ENCODE data around the gene ANKRD13B. TPM values are rescaled to one million over a fixed set of nuclear protein-coding genes. Genes with fewer than 3 reads are reported as not detected.
A peak's percentile ranks its signal among the peaks of the same experiment; 100 is the strongest.

Gene ANKRD13B
- total and polyA plus RNA-seq, 9 donors = 3.6 to 23.4 (median 12.0) TPM

DNA sequence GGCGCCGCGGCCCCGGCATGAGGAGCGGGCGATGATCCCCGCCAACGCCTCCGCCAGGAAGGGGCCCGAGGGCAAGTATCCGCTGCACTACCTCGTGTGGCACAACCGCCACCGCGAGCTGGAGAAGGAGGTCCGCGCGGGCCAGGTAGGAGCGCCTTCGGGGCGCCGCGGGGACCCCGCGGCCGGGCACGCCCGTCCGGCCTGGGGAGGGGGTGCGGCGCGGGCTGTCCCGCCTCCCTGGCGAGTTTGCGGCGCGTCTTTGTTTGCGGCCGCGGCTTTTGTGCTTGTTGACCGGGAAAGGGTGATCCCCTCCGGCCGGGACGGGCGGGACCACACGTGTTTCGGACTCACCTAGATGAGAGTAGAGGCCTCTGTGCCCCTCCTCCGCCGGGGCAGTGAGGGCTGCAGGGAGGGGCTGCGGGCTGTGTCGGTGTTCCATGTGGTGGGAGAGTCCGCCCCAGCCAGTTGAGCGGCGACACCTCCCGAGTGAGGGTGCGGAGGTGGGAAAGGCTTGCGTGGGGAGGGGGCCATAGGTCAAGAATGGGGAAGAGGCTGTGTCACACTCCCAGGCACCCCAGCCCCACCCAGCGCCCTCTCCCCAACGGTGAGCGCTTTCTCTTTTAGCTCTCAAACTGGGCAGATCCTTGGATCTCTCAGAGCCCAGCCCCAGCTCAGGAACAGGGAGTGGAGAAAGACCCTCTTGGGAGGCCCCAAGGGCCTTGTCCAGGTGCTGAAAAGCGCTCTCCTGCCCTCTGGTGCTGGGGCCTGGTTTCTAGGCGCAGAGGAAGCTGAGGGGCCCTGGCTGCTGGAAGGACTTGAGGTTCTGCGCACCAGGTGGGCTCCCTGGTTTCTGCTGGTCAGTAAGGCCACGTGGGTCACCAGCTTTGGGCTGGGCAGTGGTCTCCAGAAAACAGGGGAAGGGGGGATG is 923 bp downstream of the ANKRD13B start:
- WGBS, 3 donors = 7 to 8% (median 7%) methylated on average over 48 to 64 of the region's 64 CpGs
- peak in 4 of 5 donors; percentile 25 to 57 (median 48) for DNase-seq
- TF ChIP-seq EP300 (IDR thresholded peaks at IDR 0.05) (no peak), POLR2A (IDR thresholded peaks at IDR 0.05) (no peak), CTCF (IDR thresholded peaks at IDR 0.05) (no peak)
- Histone ChIP-seq H3K27ac (no peak overlapping the region), H3K27me3 (no peaks in the 10 kb centered on the region), H3K9me3 (no peaks in the 10 kb centered on the region), H3K4me1 (ENCODE audit: insufficient read depth) (peaks cover 33% of the 10 kb centered on the region), H3K36me3 (no peaks in the 10 kb centered on the region), H3K4me3 (peak overlapping the region; percentile 44)
- intact Hi-C loops (cut with DNase I) = no loop called here

GRCh38 chr17:29594519-29595090 is 1.7 kb downstream of the ANKRD13B start:
- DNase-seq = peak in 4 of 5 donors; percentile 14 to 37 (median 28)
- H3K27me3 ChIP-seq = no peaks in the 10 kb centered on the region
- no peaks in the 10 kb centered on the region for H3K36me3 ChIP-seq
- no peak overlapping the region for H3K27ac ChIP-seq
- no peak for TF ChIP-seq POLR2A (IDR thresholded peaks at IDR 0.05)
- TF ChIP-seq CTCF (IDR thresholded peaks at IDR 0.05) = no peak
- TF ChIP-seq EP300 (IDR thresholded peaks at IDR 0.05) = no peak
- H3K4me1 ChIP-seq (ENCODE audit: insufficient read depth) = peaks cover 33% of the 10 kb centered on the region
- intact Hi-C loops (cut with DNase I) = no loop called here
- H3K4me3 ChIP-seq = no peak overlapping the region
- H3K9me3 ChIP-seq = no peaks in the 10 kb centered on the region
- 84 to 85% (median 85%) methylated on average over 8 to 11 of the region's 11 CpGs for WGBS, 3 donors

DNA sequence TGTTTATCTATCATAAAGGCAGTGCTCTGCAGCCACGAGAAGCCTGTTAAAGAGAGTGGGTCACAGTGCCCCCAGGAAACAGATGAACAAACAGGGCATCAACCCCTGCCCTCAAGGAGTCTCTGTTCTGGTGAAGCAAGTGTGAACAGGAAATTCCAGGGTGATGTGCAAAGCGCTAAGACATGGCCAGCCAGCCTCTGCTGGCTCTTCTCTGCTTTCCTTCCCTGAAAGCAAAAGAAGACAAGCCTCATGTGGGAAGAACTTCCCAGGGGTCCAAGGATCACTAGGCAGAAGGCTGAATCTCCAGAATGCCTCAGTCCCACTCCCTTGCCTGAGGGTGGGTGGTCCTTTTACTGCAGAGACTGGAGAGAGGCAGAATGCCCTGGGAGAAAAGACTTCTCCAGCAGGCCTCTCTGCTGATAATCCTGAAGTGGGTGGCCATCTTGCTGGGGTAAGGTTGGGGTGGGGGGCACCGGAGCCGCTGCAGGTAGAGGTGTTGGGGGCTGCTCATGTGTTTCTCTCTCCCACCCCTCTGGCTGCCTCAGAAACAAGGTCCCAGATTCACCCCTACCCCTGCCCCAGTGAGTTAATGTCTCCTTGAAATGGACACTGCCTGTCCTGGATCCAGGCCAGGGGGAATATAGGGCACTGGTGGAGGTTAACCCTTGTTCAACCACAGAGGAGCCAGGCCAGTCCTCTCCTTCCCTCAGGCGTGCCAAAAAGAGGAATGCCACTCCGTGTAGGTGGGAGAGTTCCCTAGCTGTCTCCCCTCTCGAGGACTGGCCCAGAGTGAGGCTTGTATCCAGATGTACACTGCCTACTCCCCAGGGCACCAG is 2.4 kb downstream of the ANKRD13B start:
- Histone ChIP-seq H3K9me3 (no peaks in the 10 kb centered on the region), H3K4me1 (ENCODE audit: insufficient read depth) (peaks cover 31% of the 10 kb centered on the region), H3K27me3 (no peaks in the 10 kb centered on the region), H3K27ac (no peak overlapping the region), H3K36me3 (no peaks in the 10 kb centered on the region), H3K4me3 (no peak overlapping the region)
- TF ChIP-seq POLR2A (IDR thresholded peaks at IDR 0.05) (no peak), CTCF (IDR thresholded peaks at IDR 0.05) (no peak), EP300 (IDR thresholded peaks at IDR 0.05) (no peak)
- intact Hi-C loops (cut with DNase I) = no loop called here
- peak in 1 of 5 donors; percentile 9 for DNase-seq
- 65 to 76% (median 67%) methylated on average over 7 of the region's 7 CpGs for WGBS, 3 donors
